NCI-H2196 treated with DMSO at 0.1 percent for 48 hours (cell line): ENCODE data around the gene SEPTIN2.
"Not testable (repeated sequence)": the region's sequence is repeated elsewhere in the genome, so short reads cannot be mapped to it uniquely, and the experiment has no call there.

Experiments used
- DNase-seq: peaks from one replicate; lab custom pipeline; 2025; ENCODE audit not compliant: unreplicated experiment; lab: John Stamatoyannopoulos, UW

SEPTIN2 gene

GRCh38 chr2:241350530-241350877, 34.8 kb downstream of the SEPTIN2 start:
- DNase-seq = no peak

GRCh38 chr2:241350878-241351639, 35.3 kb downstream of the SEPTIN2 start:
- no peak for DNase-seq

GRCh38 chr2:241351640-241352031, 35.9 kb downstream of the SEPTIN2 start:
- no peak for DNase-seq

- no peak for DNase-seq
Observed at GRCh38 chr2:241352227-241352626, 36.5 kb downstream of the SEPTIN2 start.

- DNase-seq = peak; percentile 72
Observed at GRCh38 chr2:241354668-241355658, 39.2 kb downstream of the SEPTIN2 start.

GRCh38 chr2:241355983-241356870, 40.5 kb downstream of the SEPTIN2 start, which contains the start of gene FARP2:
TSS of gene FARP2 (plus strand) at chr2:241356285. CDS start at chr2:241373108, 16,823 bp downstream.
- DNase-seq = peak; percentile 97

GRCh38 chr2:241356871-241357260, 41.1 kb downstream of the SEPTIN2 start:
- DNase-seq = no peak

- no peak for DNase-seq
Observed at GRCh38 chr2:241357531-241357930, 41.8 kb downstream of the SEPTIN2 start.

- no peak for DNase-seq
Observed at GRCh38 chr2:241358470-241358869, 42.7 kb downstream of the SEPTIN2 start.

GRCh38 chr2:241359481-241360045, 43.8 kb downstream of the SEPTIN2 start:
- DNase-seq = no peak

- DNase-seq = no peak
Observed at GRCh38 chr2:241363426-241363825, 47.7 kb downstream of the SEPTIN2 start.

GRCh38 chr2:241364781-241365180, 49.1 kb downstream of the SEPTIN2 start:
- no peak for DNase-seq

GRCh38 chr2:241366678-241367077, 51.0 kb downstream of the SEPTIN2 start:
- peak; percentile 36 for DNase-seq

GRCh38 chr2:241368643-241369042, 52.9 kb downstream of the SEPTIN2 start:
- DNase-seq = no peak

GRCh38 chr2:241372361-241372992, 56.8 kb downstream of the SEPTIN2 start:
- no peak for DNase-seq

- no peak for DNase-seq
Observed at GRCh38 chr2:241373446-241373845, 57.7 kb downstream of the SEPTIN2 start.

GRCh38 chr2:241373906-241374305, 58.2 kb downstream of the SEPTIN2 start:
- not testable (repeated sequence) for DNase-seq

GRCh38 chr2:241375300-241375699, 59.6 kb downstream of the SEPTIN2 start:
- no peak for DNase-seq

GRCh38 chr2:241376808-241377207, 61.1 kb downstream of the SEPTIN2 start:
- no peak for DNase-seq

- DNase-seq = no peak
Observed at GRCh38 chr2:241378816-241379215, 63.1 kb downstream of the SEPTIN2 start.
